ENCODE data around the gene PITPNC1. TPM values are rescaled to one million over a fixed set of nuclear protein-coding genes. Genes with fewer than 3 reads are reported as not detected.

The PITPNC1 gene
- total RNA-seq, 4 donors from 2014 or later, result 1.6 to 6.0 (median 3.2) TPM

GRCh38 chr17:67435122-67435521, 58.0 kb downstream of the PITPNC1 start:
- 77% methylated on average over 5 of the region's 5 CpGs for WGBS
- Histone ChIP-seq H3K4me3 (no peak overlapping the region), H3K27ac (no peak overlapping the region), H3K9me3 (no peaks in the 10 kb centered on the region), H3K27me3 (no peaks in the 10 kb centered on the region), H3K36me3 (no peaks in the 10 kb centered on the region), H3K4me1 (peaks cover 11% of the 10 kb centered on the region)
- TF ChIP-seq CTCF (IDR thresholded peaks at IDR 0.05), result no peak
- TF ChIP-seq POLR2A (IDR thresholded peaks at IDR 0.05), result no peak
- no peak for TF ChIP-seq EP300 (IDR thresholded peaks at IDR 0.05)
- no peak for TF ChIP-seq POLR2AphosphoS5 (IDR thresholded peaks at IDR 0.05)
- DNase-seq (ENCODE audit: low spot score in 2 of 2), result no peak

DNA sequence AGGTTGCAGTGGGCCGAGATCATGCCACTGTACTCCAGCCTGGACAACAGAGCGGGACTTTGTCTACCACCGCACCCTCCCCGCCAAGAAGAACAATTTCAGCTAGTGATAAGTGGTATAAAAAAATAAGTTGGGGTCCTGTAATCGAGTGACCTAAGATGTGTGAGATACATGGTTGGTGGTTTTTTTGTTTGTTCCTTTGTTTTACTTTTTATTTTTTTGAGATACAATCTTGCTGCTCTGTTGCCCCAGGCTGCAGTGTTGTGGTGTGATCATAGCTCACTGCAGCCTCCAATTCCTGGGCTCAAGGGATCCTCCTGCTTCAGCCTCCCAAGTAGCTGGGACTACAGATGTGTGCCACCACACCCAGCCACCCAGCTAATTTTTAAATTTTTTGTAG, 58.7 kb downstream of the PITPNC1 start:
- no peaks in the 10 kb centered on the region for H3K27me3 ChIP-seq
- no peaks in the 10 kb centered on the region for H3K36me3 ChIP-seq
- TF ChIP-seq POLR2AphosphoS5 (IDR thresholded peaks at IDR 0.05) (no peak), EP300 (IDR thresholded peaks at IDR 0.05) (no peak), CTCF (IDR thresholded peaks at IDR 0.05) (no peak), POLR2A (IDR thresholded peaks at IDR 0.05) (no peak)
- DNase-seq (ENCODE audit: low spot score in 2 of 2), result no peak
- no peak overlapping the region for H3K4me3 ChIP-seq
- WGBS, result 94% methylated on average over 5 of the region's 5 CpGs
- H3K4me1 ChIP-seq, result peaks cover 11% of the 10 kb centered on the region
- H3K27ac ChIP-seq, result no peak overlapping the region
- H3K9me3 ChIP-seq, result no peaks in the 10 kb centered on the region

DNA sequence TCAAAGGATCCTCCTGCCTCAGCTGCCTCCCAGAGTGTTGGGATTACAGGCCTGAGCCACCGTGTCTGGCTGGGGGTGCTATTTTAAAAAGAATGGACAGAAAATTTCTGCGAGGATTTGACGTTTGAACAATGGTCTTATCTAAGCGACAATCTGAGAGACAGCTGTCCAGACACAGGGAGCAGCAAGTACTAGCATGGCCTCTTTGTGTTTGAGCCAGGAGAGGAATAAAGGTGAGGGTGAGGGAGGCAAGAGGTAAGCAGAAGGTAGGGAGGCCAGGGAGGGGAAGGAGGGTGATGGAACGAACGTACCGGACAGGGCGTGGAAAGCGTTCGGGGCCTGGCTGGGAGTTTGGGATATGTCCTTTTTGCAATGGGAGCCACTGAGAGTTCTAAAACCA, 59.2 kb downstream of the PITPNC1 start:
- TF ChIP-seq EP300 (IDR thresholded peaks at IDR 0.05), result no peak
- TF ChIP-seq CTCF (IDR thresholded peaks at IDR 0.05), result no peak
- TF ChIP-seq POLR2AphosphoS5 (IDR thresholded peaks at IDR 0.05), result no peak
- no peak for TF ChIP-seq POLR2A (IDR thresholded peaks at IDR 0.05)
- 83% methylated on average over 10 of the region's 10 CpGs for WGBS
- no peak overlapping the region for H3K27ac ChIP-seq
- H3K9me3 ChIP-seq, result no peaks in the 10 kb centered on the region
- no peaks in the 10 kb centered on the region for H3K36me3 ChIP-seq
- peaks cover 10% of the 10 kb centered on the region for H3K4me1 ChIP-seq
- no peak for DNase-seq (ENCODE audit: low spot score in 2 of 2)
- no peak overlapping the region for H3K4me3 ChIP-seq
- H3K27me3 ChIP-seq, result no peaks in the 10 kb centered on the region

DNA sequence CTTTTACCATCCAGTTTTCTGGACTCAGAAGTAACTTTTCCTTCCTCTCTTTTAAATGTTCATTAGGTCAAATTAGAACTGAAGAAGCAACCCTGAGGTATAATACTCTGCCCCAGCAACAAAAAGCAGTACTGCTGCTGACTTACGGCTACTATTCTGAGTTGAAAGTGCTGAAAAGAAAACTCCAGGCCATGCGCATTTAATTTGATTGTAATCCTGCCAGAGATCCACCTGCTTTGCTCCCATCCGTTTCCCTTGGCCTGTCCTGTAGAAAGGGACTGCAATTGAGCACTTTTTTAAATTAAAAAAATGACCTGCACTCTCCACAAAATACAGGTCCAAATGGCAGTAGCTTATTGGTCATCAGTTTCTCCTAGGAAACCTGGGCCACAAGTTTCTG, 61.6 kb downstream of the PITPNC1 start:
- 92% methylated on average over 3 of the region's 3 CpGs for WGBS
- H3K27me3 ChIP-seq, result no peaks in the 10 kb centered on the region
- peaks cover 9% of the 10 kb centered on the region for H3K4me1 ChIP-seq
- no peaks in the 10 kb centered on the region for H3K9me3 ChIP-seq
- H3K36me3 ChIP-seq, result no peaks in the 10 kb centered on the region
- no peak overlapping the region for H3K27ac ChIP-seq
- no peak overlapping the region for H3K4me3 ChIP-seq
- no peak for DNase-seq (ENCODE audit: low spot score in 2 of 2)
- TF ChIP-seq POLR2AphosphoS5 (IDR thresholded peaks at IDR 0.05), result no peak
- TF ChIP-seq EP300 (IDR thresholded peaks at IDR 0.05), result no peak
- no peak for TF ChIP-seq POLR2A (IDR thresholded peaks at IDR 0.05)
- TF ChIP-seq CTCF (IDR thresholded peaks at IDR 0.05), result no peak

DNA sequence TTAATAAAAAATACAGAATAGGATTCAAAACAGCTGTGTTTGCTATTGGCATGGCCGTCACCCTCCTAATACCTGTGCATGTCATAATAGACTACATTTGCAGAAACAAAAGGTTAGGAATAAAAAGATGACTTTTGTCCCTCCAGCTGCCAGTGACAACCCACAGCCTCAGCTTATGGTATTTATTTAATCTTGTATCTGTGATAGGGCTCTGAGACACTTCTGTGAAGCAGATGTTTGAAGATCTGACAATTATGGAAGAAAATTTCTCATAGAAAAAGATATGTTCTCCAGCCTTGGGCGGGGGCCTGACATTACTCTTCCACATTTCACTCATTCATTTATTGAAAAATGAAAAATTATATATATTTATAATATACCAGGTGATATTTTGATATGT, 62.2 kb downstream of the PITPNC1 start:
- Histone ChIP-seq H3K4me3 (no peak overlapping the region), H3K27me3 (no peaks in the 10 kb centered on the region), H3K4me1 (peaks cover 5% of the 10 kb centered on the region), H3K36me3 (no peaks in the 10 kb centered on the region), H3K27ac (no peak overlapping the region), H3K9me3 (no peaks in the 10 kb centered on the region)
- DNase-seq (ENCODE audit: low spot score in 2 of 2), result no peak
- WGBS, result 95% methylated on average over 2 of the region's 2 CpGs
- TF ChIP-seq POLR2A (IDR thresholded peaks at IDR 0.05) (no peak), POLR2AphosphoS5 (IDR thresholded peaks at IDR 0.05) (no peak), EP300 (IDR thresholded peaks at IDR 0.05) (no peak), CTCF (IDR thresholded peaks at IDR 0.05) (no peak)

Measured in suprapubic skin (tissue), 4 donors.